Cardiac muscle cell (in vitro differentiated cells and primary cell): ENCODE results near the gene IL27RA. TPM values are rescaled to one million over a fixed set of nuclear protein-coding genes. Genes with fewer than 3 reads are reported as not detected.
"Not testable (repeated sequence)": the region's sequence is repeated elsewhere in the genome, so short reads cannot be mapped to it uniquely, and the experiment has no call there.

Experiments
- DNase-seq, 2 donors: peaks; one replicate each; pipeline versions ENCODE4 v3.0.0 to v3.0.0-alpha.2; 2010 to 2017; ENCODE audit warnings: low read depth in 1 of 2, low spot score in 1 of 2
- H3K27ac ChIP-seq: fragments of 200-600 bp; sonication (generic); 2 replicates; pipeline ENCODE4 v1.5.1; 2016
- H3K27me3 ChIP-seq: fragments of 200-600 bp; sonication (generic); 2 replicates; pipeline ENCODE4 v1.6.0; 2016; ENCODE audit warnings: control low read depth
- H3K36me3 ChIP-seq: fragments of 200-600 bp; sonication (generic); 2 replicates; pipeline ENCODE4 v1.5.1; 2016; ENCODE audit warnings: control low read depth
- H3K4me1 ChIP-seq: fragments of 200-600 bp; sonication (generic); 2 replicates; pipeline ENCODE4 v1.8.1; 2017; ENCODE audit warnings: low read depth, mild to moderate bottlenecking, mixed run types
- H3K4me3 ChIP-seq: fragments of 200-600 bp; sonication (generic); 2 replicates; pipeline ENCODE4 v1.5.1; 2016; ENCODE audit warnings: mild to moderate bottlenecking
- H3K9me3 ChIP-seq: fragments of 200-600 bp; sonication (generic); 2 replicates; pipeline ENCODE4 v1.5.1; 2017; ENCODE audit warnings: low read depth, mild to moderate bottlenecking, control low read depth
- CTCF ChIP-seq: IDR thresholded peaks from 2 replicates; pipeline ENCODE4 v1.5.1; 2012; ENCODE audit warnings: low read depth, mild to moderate bottlenecking, low read length
- polyA plus RNA-seq: library from polyadenylated mRNA; unstranded; fragments of >200 nt; fragmentation: Nextera tagmentation; extraction: Ambion mirVana; gene quantifications from 2 replicates; pipeline ENCODE4 v1.2.1, GENCODE V29; 2016
- total RNA-seq: library from RNA; depleted of rRNA; stranded (reverse); fragments of >200 nt; gene quantifications from 2 replicates; pipeline ENCODE4 v1.2.3, GENCODE V29; 2016

Gene IL27RA
- total and polyA plus RNA-seq, 2 experiments from 2014 or later: 4.3 to 7.1 TPM

GRCh38 chr19:14048443-14049153 is 17.0 kb downstream of the IL27RA start:
- Histone ChIP-seq H3K36me3 (no peaks in the 10 kb centered on the region), H3K27me3 (no peaks in the 10 kb centered on the region), H3K9me3 (no peaks in the 10 kb centered on the region), H3K27ac (no peak overlapping the region), H3K4me3 (no peak overlapping the region), H3K4me1 (no peaks in the 10 kb centered on the region)
- TF ChIP-seq CTCF: peak; percentile 85
- DNase-seq: peak; percentile 22 to 45

- Histone ChIP-seq H3K27me3 (no peaks in the 10 kb centered on the region), H3K36me3 (no peaks in the 10 kb centered on the region), H3K4me3 (no peak overlapping the region), H3K4me1 (no peaks in the 10 kb centered on the region), H3K9me3 (no peaks in the 10 kb centered on the region), H3K27ac (no peak overlapping the region)
- TF ChIP-seq CTCF: no peak
- DNase-seq: no peak
These were observed 18.9 kb downstream of the IL27RA start for GRCh38 chr19:14050512-14050911.

- H3K9me3 ChIP-seq, H3K36me3 ChIP-seq, H3K4me1 ChIP-seq, DNase-seq, H3K27me3 ChIP-seq, H3K4me3 ChIP-seq, H3K27ac ChIP-seq: not testable (repeated sequence)
These were observed 19.4 kb downstream of the IL27RA start for GRCh38 chr19:14050961-14051360.

GRCh38 chr19:14051980-14052379 is 20.4 kb downstream of the IL27RA start:
- Histone ChIP-seq H3K27me3 (no peaks in the 10 kb centered on the region), H3K4me3 (no peak overlapping the region), H3K4me1 (no peaks in the 10 kb centered on the region), H3K9me3 (no peaks in the 10 kb centered on the region), H3K27ac (no peak overlapping the region), H3K36me3 (no peaks in the 10 kb centered on the region)
- no peak for DNase-seq
- no peak for TF ChIP-seq CTCF

- Histone ChIP-seq H3K4me3 (no peak overlapping the region), H3K27me3 (no peaks in the 10 kb centered on the region)
- no peak for TF ChIP-seq CTCF
These were observed 20.9 kb downstream of the IL27RA start for GRCh38 chr19:14052470-14052869.

GRCh38 chr19:14053032-14053431 is 21.5 kb downstream of the IL27RA start:
- TF ChIP-seq CTCF: no peak
- Histone ChIP-seq H3K27ac (no peak overlapping the region), H3K4me3 (no peak overlapping the region), H3K36me3 (no peaks in the 10 kb centered on the region), H3K4me1 (peaks cover 4% of the 10 kb centered on the region), H3K27me3 (peaks cover 4% of the 10 kb centered on the region), H3K9me3 (no peaks in the 10 kb centered on the region)
- no peak for DNase-seq

More at GRCh38 chr19:14052470-14052869, 20.9 kb downstream of the IL27RA start:
- Histone ChIP-seq H3K36me3 (no peaks in the 10 kb centered on the region), H3K27ac (no peak overlapping the region), H3K9me3 (no peaks in the 10 kb centered on the region), H3K4me1 (no peaks in the 10 kb centered on the region)
- no peak for DNase-seq
